GM10248 (cell line): ENCODE measurements around the gene KCTD20.

Source experiments
- CTCF ChIA-PET: fragments of 300-600 bp; sonication (Branson Sonifier 250); formaldehyde crosslinking; extraction: SDS; loops from one replicate; lab custom pipeline; 2021; ENCODE audit warnings: antibody characterized with exemption; lab: Yijun Ruan, JAX
- POLR2A ChIA-PET: fragments of 350-650 bp; sonication (Branson Sonifier 250); formaldehyde crosslinking; extraction: SDS; loops from one replicate; lab custom pipeline; 2020; ENCODE audit warnings: antibody characterized with exemption; lab: Yijun Ruan, JAX
- DNase-seq: peaks from one replicate; pipeline ENCODE4 v3.0.0; 2012; ENCODE audit errors: extremely low spot score
- CTCF ChIP-seq: IDR thresholded peaks from 2 replicates; pipeline ENCODE4 v1.5.1; 2012; ENCODE audit warnings: mild to moderate bottlenecking, low read depth; ENCODE audit errors: extremely low read depth, missing control alignments, control extremely low read depth

Gene KCTD20

DNA sequence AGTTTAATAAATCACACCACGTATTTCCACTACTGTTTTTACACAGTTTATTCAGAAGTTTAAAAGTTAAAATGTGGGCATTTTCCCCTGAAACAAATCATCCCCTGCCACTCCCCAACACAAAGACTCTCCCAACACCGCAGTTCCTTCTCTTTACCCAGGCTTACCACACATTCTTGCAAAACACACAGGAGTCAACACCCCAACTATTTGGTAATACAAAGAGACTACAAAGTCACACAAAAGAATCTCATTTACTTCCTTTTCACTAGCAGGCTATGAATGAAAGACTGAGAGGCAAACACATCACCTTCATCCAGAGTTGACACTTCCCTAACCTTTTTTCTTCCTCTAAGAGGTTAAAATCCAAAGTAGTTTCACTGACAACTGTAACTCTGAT, 51.1 kb downstream of the KCTD20 start:
- no peak for TF ChIP-seq CTCF
- no peak for DNase-seq
- ChIA-PET POLR2A (no interaction called here), CTCF (no interaction called here)

- POLR2A ChIA-PET: no interaction called here
- no peak for DNase-seq
- CTCF ChIA-PET: interaction anchor here (1.1 kb wide), 1 partner anchor 15 kb away, joined by 3 read pairs; no protein-coding TSS in a partner anchor
- no peak for TF ChIP-seq CTCF
Observed at GRCh38 chr6:36495086-36495485, 52.3 kb downstream of the KCTD20 start.

GRCh38 chr6:36499918-36500317, 57.1 kb downstream of the KCTD20 start:
- no peak for TF ChIP-seq CTCF
- ChIA-PET POLR2A (no interaction called here), CTCF (interaction anchor here (0.8 to 1.7 kb wide), 7 partner anchors 8 to 22 kb away, joined by 3 to 5 read pairs (median 3); no protein-coding TSS in a partner anchor)
- no peak for DNase-seq

GRCh38 chr6:36501686-36502085, 58.9 kb downstream of the KCTD20 start:
- ChIA-PET POLR2A (no interaction called here), CTCF (interaction anchor here (1.7 kb wide), 1 partner anchor 9 kb away, joined by 4 read pairs; no protein-coding TSS in a partner anchor)

DNA sequence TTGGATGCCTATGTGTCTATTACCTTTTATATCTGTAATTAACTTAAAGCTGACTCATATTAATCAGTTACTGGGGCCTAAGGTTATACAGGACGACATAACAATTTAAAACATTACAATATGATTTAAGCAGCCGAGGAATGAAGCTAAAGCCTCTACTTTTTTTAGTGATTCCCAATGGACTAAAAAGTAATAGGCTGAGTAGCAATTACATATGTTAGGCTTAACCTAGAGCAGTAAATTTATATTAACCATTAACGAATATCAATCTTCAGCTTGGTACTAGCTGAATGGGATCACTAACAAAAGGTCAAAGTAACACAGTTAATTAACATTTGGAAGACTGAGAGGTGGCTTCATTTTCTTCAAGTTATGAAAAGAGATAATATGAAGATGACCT, 61.4 kb downstream of the KCTD20 start:
- POLR2A ChIA-PET: interaction anchor here (0.6 kb wide), 1 partner anchor 51 kb away, joined by 5 read pairs; no protein-coding TSS in a partner anchor
- no peak for TF ChIP-seq CTCF
- no peak for DNase-seq
- CTCF ChIA-PET: interaction anchor here (1.0 to 1.7 kb wide), 4 partner anchors 11 to 158 kb away, joined by 3 to 4 read pairs (median 3); no protein-coding TSS in a partner anchor

More at GRCh38 chr6:36501686-36502085, 58.9 kb downstream of the KCTD20 start:
- TF ChIP-seq CTCF: no peak
- no peak for DNase-seq

GRCh38 chr6:36504982-36505381, 62.2 kb downstream of the KCTD20 start:
- POLR2A ChIA-PET: no interaction called here
- CTCF ChIA-PET: interaction anchor here (1.1 to 1.7 kb wide), 2 partner anchors 14 to 16 kb away, joined by 3 to 4 read pairs; no protein-coding TSS in a partner anchor
- DNase-seq: no peak
- TF ChIP-seq CTCF: no peak
